A549 (cell line): Measurements from ENCODE around the gene TTLL1. TPM values are rescaled to one million over a fixed set of nuclear protein-coding genes. Genes with fewer than 3 reads are reported as not detected.

Source experiments
- ATAC-seq, 2 experiments: fragments of 200-7000 bp in 1 of 2; fragments of >200 bp in 1 of 2; cut with Nextera tagmentation in 1 of 2; cut with Tn5 transposase in 1 of 2; 3 replicates each; pipeline versions ENCODE4 v1.8.0 to v1.9.1; 2018 to 2020; ENCODE audit warnings: mild to moderate bottlenecking in 1 of 2, moderate library complexity in 1 of 2
- CTCF ChIA-PET: fragments of 300-600 bp; sonication (Branson Sonifier 250); formaldehyde crosslinking; extraction: SDS; loops from one replicate; lab custom pipeline; 2021; ENCODE audit warnings: antibody characterized with exemption, inconsistent platforms; lab: Yijun Ruan, JAX
- POLR2A ChIA-PET: fragments of 350-600 bp; formaldehyde crosslinking; extraction: SDS; loops from one replicate; lab custom pipeline; 2021; ENCODE audit warnings: antibody characterized with exemption, inconsistent platforms; lab: Yijun Ruan, JAX
- DNase-seq, 2 experiments: peaks; one replicate each; pipeline versions ENCODE4 v3.0.0 to v3.0.0-alpha.2; 2011 to 2016; ENCODE audit warnings: low read depth in 1 of 2, low spot score in 1 of 2
- FAIRE-seq: peaks from 2 replicates; lab custom pipeline; 2011; peaks lifted over from hg19 to GRCh38; lab: Jason Lieb, UNC
- H3K27ac ChIP-seq, 2 experiments: fragments of >200 bp; sonication (Bioruptor Twin); formaldehyde crosslinking; 3 replicates each; pipeline ENCODE4 v1.5.1; 2016 to 2017
- H3K4me1 ChIP-seq: fragments of >200 bp; sonication (Bioruptor Twin); formaldehyde crosslinking; 3 replicates; pipeline ENCODE4 v1.6.1; 2016
- H3K4me2 ChIP-seq: fragments of >200 bp; sonication (Bioruptor Twin); formaldehyde crosslinking; 3 replicates; pipeline ENCODE4 v1.6.1; 2016
- H3K4me3 ChIP-seq: fragments of >200 bp; sonication (Bioruptor Twin); formaldehyde crosslinking; 3 replicates; pipeline ENCODE4 v1.5.1; 2016
- H3K9me3 ChIP-seq: fragments of >200 bp; sonication (Bioruptor Twin); formaldehyde crosslinking; 3 replicates; pipeline ENCODE4 v1.6.1; 2016
- CEBPB ChIP-seq, 2 experiments: fragments of >200 bp in 1 of 2; sonication (Bioruptor Twin) in 1 of 2; formaldehyde crosslinking in 1 of 2; IDR thresholded peaks; 2 replicates each; pipeline ENCODE4 v1.6.1; 2012 to 2016
- EHF ChIP-seq: fragments of 250-450 bp; sonication (Bioruptor Pico); IDR thresholded peaks from 2 replicates; pipeline ENCODE4 v1.5.0; 2020; ENCODE audit warnings: mild to moderate bottlenecking
- EP300 ChIP-seq, 2 experiments: fragments of >200 bp; sonication (Bioruptor Twin); formaldehyde crosslinking; IDR thresholded peaks; 2 replicates in 1 of 2; 3 replicates in 1 of 2; pipeline ENCODE4 v1.6.1; 2016 to 2017
- FOSB ChIP-seq: fragments of 250-450 bp; sonication (Bioruptor Pico); IDR thresholded peaks from 2 replicates; pipeline ENCODE4 v1.5.0; 2020; ENCODE audit warnings: mild to moderate bottlenecking, moderate library complexity
- FOSL2 ChIP-seq, 2 experiments: fragments of 450-650 bp in 1 of 2; fragments of >200 bp in 1 of 2; sonication (Bioruptor Twin) in 1 of 2; formaldehyde crosslinking; IDR thresholded peaks; 2 replicates each; pipeline versions ENCODE4 v1.5.0 to v1.6.1; 2016 to 2020; ENCODE audit warnings: mild to moderate bottlenecking in 1 of 2, moderate library complexity in 1 of 2
- GATA3 ChIP-seq: IDR thresholded peaks from 2 replicates; pipeline ENCODE4 v1.6.1; 2012; ENCODE audit warnings: borderline replicate concordance
- HEYL ChIP-seq: fragments of 250-450 bp; sonication (Bioruptor Pico); IDR thresholded peaks from 2 replicates; pipeline ENCODE4 v1.8.0; 2021; ENCODE audit warnings: mild to moderate bottlenecking, moderate library complexity
- HOXB13 ChIP-seq: fragments of 250-450 bp; sonication (Bioruptor Pico); IDR thresholded peaks from 2 replicates; pipeline ENCODE4 v1.5.0; 2020; ENCODE audit warnings: low read depth, mild to moderate bottlenecking, moderate library complexity
- HOXB5 ChIP-seq: fragments of 250-450 bp; sonication (Bioruptor Pico); IDR thresholded peaks from 2 replicates; pipeline ENCODE4 v1.5.0; 2020; ENCODE audit warnings: mild to moderate bottlenecking, moderate library complexity
- JUN ChIP-seq, 2 experiments: fragments of >200 bp; sonication (Bioruptor Twin); formaldehyde crosslinking; IDR thresholded peaks; 2 replicates in 1 of 2; 3 replicates in 1 of 2; pipeline ENCODE4 v1.6.1; 2016 to 2017
- JUNB ChIP-seq: fragments of >200 bp; sonication (Bioruptor Twin); formaldehyde crosslinking; IDR thresholded peaks from 2 replicates; pipeline ENCODE4 v1.6.1; 2016
- MAFK ChIP-seq: fragments of 450-650 bp; IDR thresholded peaks from 2 replicates; pipeline ENCODE4 v1.6.1; 2014; ENCODE audit not compliant: partially characterized antibody
- NFE2L2 ChIP-seq: fragments of 150-350 bp; conservative IDR thresholded peaks from 2 replicates; pipeline ENCODE4 v1.6.1; 2014; ENCODE audit warnings: low read length
- POLR2A ChIP-seq: IDR thresholded peaks from 2 replicates; pipeline ENCODE4 v1.6.1; 2012; ENCODE audit warnings: mild to moderate bottlenecking, low read length
- POLR2AphosphoS2 ChIP-seq: conservative IDR thresholded peaks from 2 replicates; pipeline ENCODE4 v1.6.1; 2012; ENCODE audit warnings: low read length, improper control_type of control experiment, inconsistent platforms
- RAD21 ChIP-seq, 2 experiments: fragments of >200 bp in 1 of 2; sonication (Bioruptor Twin) in 1 of 2; formaldehyde crosslinking in 1 of 2; IDR thresholded peaks in 1 of 2; conservative IDR thresholded peaks in 1 of 2; 2 replicates in 1 of 2; 3 replicates in 1 of 2; pipeline ENCODE4 v1.6.1; 2012 to 2018; ENCODE audit warnings: inconsistent platforms in 1 of 2
- RCOR1 ChIP-seq: fragments of 150-350 bp; IDR thresholded peaks from 2 replicates; pipeline ENCODE4 v1.6.1; 2014; ENCODE audit warnings: antibody characterized with exemption, low read length, low read depth
- ZC3H11A ChIP-seq: fragments of 450-650 bp; IDR thresholded peaks from 2 replicates; pipeline ENCODE4 v1.6.1; 2014; ENCODE audit warnings: antibody characterized with exemption, mild to moderate bottlenecking
- ZNF302 ChIP-seq: fragments of 250-450 bp; sonication (Bioruptor Pico); IDR thresholded peaks from 2 replicates; pipeline ENCODE4 v1.9.0; 2021; ENCODE audit warnings: inconsistent platforms, mild to moderate bottlenecking, moderate library complexity
- WGBS: methylation state at CpG from one replicate; pipeline ENCODE4 v1.1.6; 2017; ENCODE audit errors: missing lambda C conversion rate; 5-methylcytosine and 5-hydroxymethylcytosine counted together
- polyA plus RNA-seq, 4 experiments: library from polyadenylated mRNA; depleted of rRNA in 3 of 4; stranded (reverse); fragments of >200 nt; fragmentation: RNase III in 1 of 4; extraction: RNeasy Plus Mini Kit Qiagen cat#74134 plus additional on column Dnase treatment in 1 of 4; gene quantifications; 2 replicates in 3 of 4; 3 replicates in 1 of 4; pipeline ENCODE4 v1.2.3, GENCODE V29; 2011 to 2017
- TF ChIP-seq, protein P1 (sequence below): IDR thresholded peaks from 2 replicates; pipeline ENCODE4 v1.6.1; 2012
- TF ChIP-seq, protein P2 (sequence below): IDR thresholded peaks from 2 replicates; pipeline ENCODE4 v1.6.1; 2012; ENCODE audit warnings: low read depth, borderline replicate concordance
- TF ChIP-seq, protein P3 (sequence below): fragments of 450-650 bp; IDR thresholded peaks from 2 replicates; pipeline ENCODE4 v1.6.1; 2014; ENCODE audit warnings: antibody characterized with exemption
- TF ChIP-seq, protein P4 (sequence below): fragments of 250-450 bp; sonication (Bioruptor Pico); IDR thresholded peaks from 2 replicates; pipeline ENCODE4 v1.5.0; 2020; ENCODE audit warnings: low read depth, mild to moderate bottlenecking, moderate library complexity
- TF ChIP-seq, protein P5 (sequence below): fragments of >200 bp; sonication (Bioruptor Twin); formaldehyde crosslinking; IDR thresholded peaks from 2 replicates; pipeline ENCODE4 v1.6.1; 2016

TTLL1 gene
- polyA plus RNA-seq, 2 of the 4 experiments (the other 2 are of a cell fraction) = 2.3 to 5.0 TPM

DNA sequence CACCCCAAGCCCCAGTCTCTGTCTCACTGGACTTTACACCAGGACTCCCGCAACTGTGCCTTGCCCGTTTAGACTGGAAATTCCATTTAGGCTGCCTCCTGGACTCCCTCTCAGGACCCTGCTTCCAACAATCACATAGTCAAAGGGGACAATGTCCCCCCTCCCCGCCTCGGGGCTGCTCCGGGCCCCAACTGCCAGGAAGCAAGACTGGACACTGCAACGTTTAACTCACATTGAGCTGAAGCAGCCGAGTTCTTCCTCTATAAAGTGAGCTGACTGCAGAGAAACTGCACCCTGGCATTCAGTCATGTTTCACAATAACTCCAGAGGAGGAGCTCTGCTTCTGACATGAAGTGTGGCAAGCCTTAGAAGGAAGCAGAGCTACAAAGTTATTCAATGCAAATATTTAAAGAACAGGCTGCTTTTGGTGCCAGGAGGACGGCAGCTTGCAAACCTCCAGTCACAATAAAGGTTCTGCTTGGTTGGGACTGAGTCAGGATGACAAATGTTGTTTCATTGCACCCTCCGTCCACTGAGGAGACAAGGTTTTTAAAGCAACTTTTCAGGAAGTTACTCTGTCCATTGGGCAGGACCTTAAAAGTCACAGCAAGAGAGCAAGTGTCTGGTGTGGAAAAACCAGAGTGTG, 94.2 kb downstream of the TTLL1 start:
- POLR2A ChIA-PET = interaction anchor here (0.9 to 3.0 kb wide), 2 partner anchors 9 to 20 kb away, joined by 3 to 25 read pairs; partner anchors contain the start of gene PACSIN2
- H3K9me3 ChIP-seq = no peaks in the 10 kb centered on the region
- 0% methylated on average over 3 of the region's 9 CpGs for WGBS
- FAIRE-seq = peak; percentile 51
- peak overlapping the region; percentile 95 to 99 for H3K27ac ChIP-seq
- TF ChIP-seq FOSL2 (IDR thresholded peaks at IDR 0.05) (no peak; the same call in 1 of the 2 replicates), FOSL2 (CRISPR knock-in tag; IDR thresholded peaks at IDR 0.05) (peak; percentile 59), HOXB5 (CRISPR knock-in tag) (peak; percentile 51; the same call in 1 of the 2 replicates), RAD21 (conservative IDR thresholded peaks at IDR 0.05 in 1 of 2, IDR thresholded peaks at IDR 0.05 in 1 of 2) (peak; percentile 3 to 26; a peak in 2 of 5 replicates), CEBPB (IDR thresholded peaks at IDR 0.05) (peak; percentile 85 to 96), JUNB (peak; percentile 55), EP300 (IDR thresholded peaks at IDR 0.05) (peak; percentile 49 to 61; a peak in 2 of 5 replicates), MAFK (no peak), POLR2AphosphoS2 (no peak), POLR2A (peak; percentile 37), GATA3 (peak; percentile 58; the same call in 1 of the 2 replicates), JUN (IDR thresholded peaks at IDR 0.05) (peak; percentile 64 to 80; a peak in 3 of 5 replicates), RCOR1 (no peak), HOXB13 (no peak), NFE2L2 (0 out of 2 replicates have a peak, but pooled peaks have one; percentile 18), ZNF302 (CRISPR knock-in tag) (no peak), FOSB (CRISPR knock-in tag) (no peak)
- TF ChIP-seq, protein P1, sequence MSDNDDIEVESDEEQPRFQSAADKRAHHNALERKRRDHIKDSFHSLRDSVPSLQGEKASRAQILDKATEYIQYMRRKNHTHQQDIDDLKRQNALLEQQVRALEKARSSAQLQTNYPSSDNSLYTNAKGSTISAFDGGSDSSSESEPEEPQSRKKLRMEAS = peak; percentile 73
- TF ChIP-seq, protein P2, sequence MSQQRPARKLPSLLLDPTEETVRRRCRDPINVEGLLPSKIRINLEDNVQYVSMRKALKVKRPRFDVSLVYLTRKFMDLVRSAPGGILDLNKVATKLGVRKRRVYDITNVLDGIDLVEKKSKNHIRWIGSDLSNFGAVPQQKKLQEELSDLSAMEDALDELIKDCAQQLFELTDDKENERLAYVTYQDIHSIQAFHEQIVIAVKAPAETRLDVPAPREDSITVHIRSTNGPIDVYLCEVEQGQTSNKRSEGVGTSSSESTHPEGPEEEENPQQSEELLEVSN = no peak
- H3K4me2 ChIP-seq = peak overlapping the region; percentile 100
- CTCF ChIA-PET = interaction anchor here (0.8 to 2.7 kb wide), 3 partner anchors 39 to 127 kb away, joined by 4 to 13 read pairs (median 4); no protein-coding TSS in a partner anchor
- peak overlapping the region; percentile 52 for H3K4me3 ChIP-seq
- peak; percentile 82 to 84 for ATAC-seq
- DNase-seq = peak; percentile 71 to 95
- H3K4me1 ChIP-seq = peaks cover 90% of the 10 kb centered on the region

DNA sequence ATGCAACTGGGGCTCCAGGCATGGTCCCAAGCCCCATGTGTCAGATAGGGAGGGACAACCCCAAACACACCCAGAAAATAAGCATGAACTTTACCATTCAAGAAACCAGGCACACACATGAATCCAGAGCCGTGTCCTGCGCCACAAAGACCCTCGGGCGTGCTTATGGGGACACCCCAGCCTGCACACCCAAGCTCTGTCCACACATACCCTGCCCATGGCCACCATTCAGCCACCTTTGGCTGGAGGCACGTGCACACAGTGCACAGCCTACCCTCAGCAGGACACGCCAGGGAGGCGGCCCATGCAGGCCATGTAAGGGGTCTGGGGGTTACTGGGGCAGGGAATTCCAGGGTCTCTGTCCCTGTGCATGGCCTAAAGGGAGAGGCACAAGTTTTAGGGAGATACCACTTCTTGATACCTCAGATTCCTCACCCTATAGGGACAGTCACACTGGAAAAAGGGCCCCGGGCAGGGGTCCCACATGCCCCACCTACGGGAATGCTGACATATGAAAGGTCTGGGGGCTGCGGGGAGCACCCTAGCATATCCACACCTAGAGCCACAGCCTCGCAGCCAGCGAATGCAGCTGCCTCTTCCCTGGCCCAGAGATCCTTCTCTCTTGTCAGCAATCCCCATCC, 94.8 kb downstream of the TTLL1 start:
- peak overlapping the region; percentile 100 for H3K4me2 ChIP-seq
- DNase-seq (no peak), ATAC-seq (peak; percentile 10 to 35; a peak in 3 of 6 replicates), FAIRE-seq (no peak)
- WGBS = 15% methylated on average over 5 of the region's 12 CpGs
- H3K9me3 ChIP-seq = no peaks in the 10 kb centered on the region
- ChIA-PET CTCF (interaction anchor here (0.8 to 2.7 kb wide), 4 partner anchors 40 to 127 kb away, joined by 3 to 13 read pairs (median 4); no protein-coding TSS in a partner anchor), POLR2A (interaction anchor here (0.9 to 3.0 kb wide), 2 partner anchors 9 to 21 kb away, joined by 3 to 25 read pairs; partner anchors contain the start of gene PACSIN2)
- TF ChIP-seq GATA3 (no peak), POLR2A (0 out of 2 replicates have a peak, but pooled peaks have one; percentile 7)
- TF ChIP-seq, protein P1 = peak; percentile 32; the same call in 1 of the 2 replicates
- peaks cover 90% of the 10 kb centered on the region for H3K4me1 ChIP-seq
- peak overlapping the region; percentile 52 for H3K4me3 ChIP-seq
- peak overlapping the region; percentile 95 to 99 for H3K27ac ChIP-seq

DNA sequence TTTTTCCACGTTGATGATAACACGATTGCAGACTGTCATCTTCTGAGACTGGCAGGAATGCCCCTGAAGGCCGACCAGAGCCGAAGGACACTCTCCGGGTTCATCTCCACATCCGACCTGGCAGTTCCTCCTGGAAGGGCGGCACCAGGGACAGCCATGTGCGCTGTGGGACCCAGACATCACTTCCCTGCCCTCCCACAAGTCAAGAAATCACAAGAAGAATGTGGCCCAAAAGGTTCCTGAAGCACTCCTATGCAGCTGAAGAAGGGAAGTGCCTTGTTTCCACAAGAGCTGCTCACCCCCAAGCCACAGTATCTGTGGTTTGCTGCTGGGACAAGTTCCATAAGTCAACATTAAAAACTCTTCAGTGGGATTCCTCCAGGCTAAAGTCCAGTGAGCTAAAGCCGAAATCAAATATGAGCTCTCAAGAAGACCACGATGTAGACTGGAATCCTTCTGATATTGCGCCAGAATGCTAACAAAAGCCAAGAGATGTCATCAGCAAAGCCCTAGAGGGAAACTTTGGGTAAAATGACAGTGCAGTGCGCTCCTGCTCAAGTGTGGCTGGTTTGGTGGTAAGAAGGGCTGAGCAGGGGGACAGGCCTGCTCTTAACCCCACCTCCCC, 95.4 kb downstream of the TTLL1 start:
- Histone ChIP-seq H3K4me2 (peak overlapping the region; percentile 100), H3K4me3 (peak overlapping the region; percentile 52), H3K9me3 (no peaks in the 10 kb centered on the region), H3K27ac (peak overlapping the region; percentile 95 to 99), H3K4me1 (peaks cover 90% of the 10 kb centered on the region)
- peak; percentile 25 to 36; a peak in 5 of 6 replicates for ATAC-seq
- 4% methylated on average over 12 of the region's 12 CpGs for WGBS
- peak in 1 of 2 experiments; percentile 73 for DNase-seq
- FAIRE-seq = no peak
- ChIA-PET POLR2A (interaction anchor here (1.1 to 3.0 kb wide), 2 partner anchors 8 to 21 kb away, joined by 3 to 25 read pairs; partner anchors contain the start of gene PACSIN2), CTCF (interaction anchor here (0.9 to 1.4 kb wide), 4 partner anchors 40 to 126 kb away, joined by 3 to 6 read pairs (median 4); no protein-coding TSS in a partner anchor)
- TF ChIP-seq ZC3H11A (no peak), ZNF302 (CRISPR knock-in tag) (no peak), GATA3 (peak; percentile 27; the same call in 1 of the 2 replicates), HEYL (CRISPR knock-in tag) (no peak), HOXB5 (CRISPR knock-in tag) (no peak), POLR2AphosphoS2 (no peak), EHF (no peak)
- TF ChIP-seq, protein P3, sequence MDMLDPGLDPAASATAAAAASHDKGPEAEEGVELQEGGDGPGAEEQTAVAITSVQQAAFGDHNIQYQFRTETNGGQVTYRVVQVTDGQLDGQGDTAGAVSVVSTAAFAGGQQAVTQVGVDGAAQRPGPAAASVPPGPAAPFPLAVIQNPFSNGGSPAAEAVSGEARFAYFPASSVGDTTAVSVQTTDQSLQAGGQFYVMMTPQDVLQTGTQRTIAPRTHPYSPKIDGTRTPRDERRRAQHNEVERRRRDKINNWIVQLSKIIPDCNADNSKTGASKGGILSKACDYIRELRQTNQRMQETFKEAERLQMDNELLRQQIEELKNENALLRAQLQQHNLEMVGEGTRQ = no peak
- TF ChIP-seq, protein P4, sequence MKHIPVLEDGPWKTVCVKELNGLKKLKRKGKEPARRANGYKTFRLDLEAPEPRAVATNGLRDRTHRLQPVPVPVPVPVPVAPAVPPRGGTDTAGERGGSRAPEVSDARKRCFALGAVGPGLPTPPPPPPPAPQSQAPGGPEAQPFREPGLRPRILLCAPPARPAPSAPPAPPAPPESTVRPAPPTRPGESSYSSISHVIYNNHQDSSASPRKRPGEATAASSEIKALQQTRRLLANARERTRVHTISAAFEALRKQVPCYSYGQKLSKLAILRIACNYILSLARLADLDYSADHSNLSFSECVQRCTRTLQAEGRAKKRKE (CRISPR knock-in tag) = no peak
- TF ChIP-seq, protein P1 = peak; percentile 56
- TF ChIP-seq, protein P5, sequence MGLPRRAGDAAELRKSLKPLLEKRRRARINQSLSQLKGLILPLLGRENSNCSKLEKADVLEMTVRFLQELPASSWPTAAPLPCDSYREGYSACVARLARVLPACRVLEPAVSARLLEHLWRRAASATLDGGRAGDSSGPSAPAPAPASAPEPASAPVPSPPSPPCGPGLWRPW = no peak
